Right forelimb (tissue), 1 donor: ENCODE results near the gene PLD5.
"Not testable (repeated sequence)": the region's sequence is repeated elsewhere in the genome, so short reads cannot be mapped to it uniquely, and the experiment has no call there.

Source experiments
- DNase-seq: peaks from one replicate; pipeline ENCODE4 v3.0.0-alpha.2; 2018

The PLD5 gene

GRCh38 chr1:242139442-242139841, 385.1 kb downstream of the PLD5 start:
- DNase-seq: no peak

- DNase-seq: no peak
Measured at GRCh38 chr1:242133796-242134195, 390.7 kb downstream of the PLD5 start.

- no peak for DNase-seq
Measured at GRCh38 chr1:242133351-242133750, 391.1 kb downstream of the PLD5 start.

- DNase-seq: no peak
Measured at GRCh38 chr1:242132121-242132817, 392.2 kb downstream of the PLD5 start.

- no peak for DNase-seq
Measured at GRCh38 chr1:242128951-242129502, 395.5 kb downstream of the PLD5 start.

- no peak for DNase-seq
Measured at GRCh38 chr1:242120432-242120831, 404.1 kb downstream of the PLD5 start.

GRCh38 chr1:242100921-242101320, 423.6 kb downstream of the PLD5 start:
- DNase-seq: no peak

- DNase-seq: not testable (repeated sequence)
Measured at GRCh38 chr1:242097283-242097682, 427.2 kb downstream of the PLD5 start.

- DNase-seq: no peak
Measured at GRCh38 chr1:242093116-242093515, 431.4 kb downstream of the PLD5 start.

- no peak for DNase-seq
Measured at GRCh38 chr1:242089911-242090310, 434.6 kb downstream of the PLD5 start.

- no peak for DNase-seq
Measured at GRCh38 chr1:242088875-242089274, 435.6 kb downstream of the PLD5 start.

GRCh38 chr1:242086706-242087105, 437.8 kb downstream of the PLD5 start:
- no peak for DNase-seq

- DNase-seq: no peak
Measured at GRCh38 chr1:242086093-242086492, 438.4 kb downstream of the PLD5 start.

GRCh38 chr1:242083742-242084141, 440.8 kb downstream of the PLD5 start:
- DNase-seq: no peak

- no peak for DNase-seq
Measured at GRCh38 chr1:242081446-242081845, 443.1 kb downstream of the PLD5 start.

GRCh38 chr1:242065813-242066212, 458.7 kb downstream of the PLD5 start:
- DNase-seq: no peak

- DNase-seq: no peak
Measured at GRCh38 chr1:242062271-242062670, 462.2 kb downstream of the PLD5 start.

- DNase-seq: no peak
Measured at GRCh38 chr1:242059976-242060375, 464.5 kb downstream of the PLD5 start.

- not testable (repeated sequence) for DNase-seq
Measured at GRCh38 chr1:242058582-242058981, 465.9 kb downstream of the PLD5 start.

GRCh38 chr1:242058181-242058580, 466.3 kb downstream of the PLD5 start:
- not testable (repeated sequence) for DNase-seq

- no peak for DNase-seq
Measured at GRCh38 chr1:242057745-242058115, 466.8 kb downstream of the PLD5 start.

- DNase-seq: no peak
Measured at GRCh38 chr1:242056988-242057744, 467.3 kb downstream of the PLD5 start.

GRCh38 chr1:242055749-242056320, 468.7 kb downstream of the PLD5 start:
- no peak for DNase-seq

GRCh38 chr1:242043165-242043564, 481.3 kb downstream of the PLD5 start:
- DNase-seq: no peak
